Endothelial cell of umbilical vein (primary cell): ENCODE measurements around the gene LOXL1. TPM values are rescaled to one million over a fixed set of nuclear protein-coding genes. Genes with fewer than 3 reads are reported as not detected.
A peak's percentile ranks its signal among the peaks of the same experiment; 100 is the strongest.

Experiments used
- BruUV-seq: library from RNA; stranded (reverse); fragments of 400-500 nt; replicated peaks from 2 replicates; lab custom pipeline; 2021; lab: Mats Ljungman, UMichigan
- CTCF ChIA-PET: fragments of 300-600, 350-600 bp; sonication (Branson Sonifier 250); formaldehyde crosslinking; loops from one replicate; lab custom pipeline; 2021; ENCODE audit warnings: antibody characterized with exemption, inconsistent platforms; lab: Charles Lee
- POLR2A ChIA-PET: fragments of 300-600, 350-600 bp; sonication (Branson Sonifier 250); formaldehyde crosslinking; loops from one replicate; lab custom pipeline; 2021; ENCODE audit warnings: antibody characterized with exemption, inconsistent platforms; lab: Charles Lee
- DNase-seq: peaks from one replicate; pipeline ENCODE4 v3.0.0-alpha.2; 2011; ENCODE audit warnings: low read depth, low spot score
- FAIRE-seq: peaks from 2 replicates; lab custom pipeline; 2011; peaks lifted over from hg19 to GRCh38; lab: Jason Lieb, UNC
- H2AFZ ChIP-seq: 2 replicates; pipeline ENCODE4 v1.6.0; 2012; ENCODE audit warnings: low read depth, low read length, control low read depth, inconsistent platforms
- H3K27ac ChIP-seq: 2 replicates; pipeline ENCODE4 v1.5.1; 2011; ENCODE audit warnings: low read depth, mild to moderate bottlenecking, control low read depth, low read length, moderate library complexity; ENCODE audit not compliant: insufficient read depth
- H3K27me3 ChIP-seq, 2 experiments: 2 replicates each; pipeline versions ENCODE4 v1.6.0 to v1.6.1; 2011; ENCODE audit warnings: low read length in 2 of 2, mixed read lengths in 1 of 2; ENCODE audit not compliant: control insufficient read depth in 2 of 2, insufficient read depth in 2 of 2
- H3K36me3 ChIP-seq, 2 experiments: 2 replicates in 1 of 2; 3 replicates in 1 of 2; pipeline ENCODE4 v1.5.1; 2011; ENCODE audit warnings: low read length in 2 of 2, mild to moderate bottlenecking in 1 of 2, moderate library complexity in 1 of 2; ENCODE audit not compliant: control insufficient read depth in 2 of 2, insufficient read depth in 2 of 2; ENCODE audit errors: extremely low read depth in 1 of 2
- H3K4me1 ChIP-seq: 3 replicates; pipeline ENCODE4 v1.5.1; 2011; ENCODE audit warnings: mild to moderate bottlenecking, low read length; ENCODE audit not compliant: control insufficient read depth, insufficient read depth; ENCODE audit errors: extremely low read depth
- H3K4me2 ChIP-seq: 2 replicates; pipeline ENCODE4 v1.6.1; 2011; ENCODE audit warnings: low read length, control low read depth, mixed read lengths; ENCODE audit not compliant: insufficient read depth
- H3K4me3 ChIP-seq, 3 experiments: fragments of 200-600 bp in 1 of 3; sonication (generic), shearing (Covaris generic) in 1 of 3; replicated peaks in 1 of 3; 2 replicates each; pipeline ENCODE4 v1.5.1; 2011 to 2016; ENCODE audit warnings: control low read depth in 3 of 3, low read length in 3 of 3, mild to moderate bottlenecking in 2 of 3, inconsistent platforms in 1 of 3, low read depth in 1 of 3, moderate library complexity in 1 of 3; ENCODE audit not compliant: insufficient read depth in 1 of 3
- H3K79me2 ChIP-seq: 2 replicates; pipeline ENCODE4 v1.6.0; 2012; ENCODE audit warnings: low read length, inconsistent platforms; ENCODE audit not compliant: control insufficient read depth, insufficient read depth
- H3K9ac ChIP-seq: replicated peaks from 2 replicates; pipeline ENCODE3; 2011; ENCODE audit warnings: low read length, control low read depth; ENCODE audit not compliant: insufficient read depth; ENCODE audit errors: extremely low read depth
- H3K9me1 ChIP-seq: replicated peaks from 3 replicates; pipeline ENCODE4 v1.6.0; 2011; ENCODE audit warnings: mild to moderate bottlenecking, low read length; ENCODE audit not compliant: control insufficient read depth, insufficient read depth; ENCODE audit errors: extremely low read depth
- H3K9me3 ChIP-seq: replicated peaks from 2 replicates; pipeline ENCODE4 v1.5.1; 2012; ENCODE audit warnings: low read length, inconsistent platforms; ENCODE audit not compliant: control insufficient read depth, insufficient read depth
- H4K20me1 ChIP-seq: replicated peaks from 2 replicates; pipeline ENCODE3; 2011; ENCODE audit warnings: mild to moderate bottlenecking, low read length; ENCODE audit not compliant: control insufficient read depth, insufficient read depth; ENCODE audit errors: extremely low read depth
- CTCF ChIP-seq, 2 donors: IDR thresholded peaks; 1 replicate in 1 of 2; 2 replicates in 1 of 2; pipeline ENCODE4 v1.5.1; 2011; ENCODE audit warnings: low read length in 2 of 2, mild to moderate bottlenecking in 2 of 2, moderate library complexity in 2 of 2, control low read depth in 1 of 2, inconsistent platforms in 1 of 2, low read depth in 1 of 2; ENCODE audit not compliant: insufficient read depth in 1 of 2; ENCODE audit errors: extremely low read depth in 1 of 2
- EZH2 ChIP-seq: IDR thresholded peaks from 2 replicates; pipeline ENCODE4 v1.6.1; 2012; ENCODE audit warnings: borderline replicate concordance, low read depth, mild to moderate bottlenecking, moderate library complexity, low read length, inconsistent platforms; ENCODE audit not compliant: severe bottlenecking
- FOS ChIP-seq: IDR thresholded peaks from 2 replicates; pipeline ENCODE4 v1.6.1; 2011; ENCODE audit warnings: mild to moderate bottlenecking, low read length, moderate library complexity, borderline replicate concordance; ENCODE audit not compliant: insufficient read depth
- GATA2 ChIP-seq: IDR thresholded peaks from 2 replicates; pipeline ENCODE4 v1.7.0; 2011; ENCODE audit warnings: low read depth, mild to moderate bottlenecking, moderate library complexity, mixed read lengths, low read length; ENCODE audit not compliant: insufficient read length, insufficient read depth
- JUN ChIP-seq: IDR thresholded peaks from 2 replicates; pipeline ENCODE4 v1.6.1; 2011; ENCODE audit warnings: borderline replicate concordance, low read depth; ENCODE audit not compliant: insufficient read length, insufficient read depth
- MAX ChIP-seq: IDR thresholded peaks from 2 replicates; pipeline ENCODE4 v1.6.1; 2011; ENCODE audit not compliant: insufficient read depth, insufficient read length
- MYC ChIP-seq: IDR thresholded peaks from one replicate; pipeline ENCODE4 v1.6.1; 2011; ENCODE audit warnings: mild to moderate bottlenecking, low read depth, low read length
- POLR2A ChIP-seq: IDR thresholded peaks from 2 replicates; pipeline ENCODE4 v1.6.1; 2012; ENCODE audit warnings: low read depth, mild to moderate bottlenecking, control low read depth, low read length
- POLR2AphosphoS5 ChIP-seq: IDR thresholded peaks from 2 replicates; pipeline ENCODE4 v1.6.1; 2012; ENCODE audit warnings: low read depth, mild to moderate bottlenecking, control low read depth, low read length, moderate library complexity; ENCODE audit not compliant: insufficient read depth
- dilution Hi-C: fragments of 300-500 bp; cut with MboI; formaldehyde crosslinking; loops from one replicate; pipeline ENCODE4 v1.15.0; 2019; ENCODE audit warnings: low sequenced_read_pairs; ENCODE audit not compliant: extremely low pct_ligation_motif_present
- intact Hi-C: fragments of 100-400 bp; cut with micrococcal nuclease; formaldehyde crosslinking; loops from one replicate; pipeline ENCODE4 v1.10.0; 2022
- polyA plus RNA-seq, 4 experiments: library from polyadenylated mRNA; depleted of rRNA in 3 of 4; stranded (reverse) in 3 of 4; unstranded in 1 of 4; fragments of >200 nt; gene quantifications; 2 replicates each; pipeline versions ENCODE4 v1.2.1 to v1.2.3, GENCODE V29; 2011 to 2012; ENCODE audit warnings: missing spikeins in 1 of 4
- total RNA-seq: library from RNA; stranded (reverse); gene quantifications from 2 replicates; pipeline ENCODE4 v1.2.3, GENCODE V29; 2021

The LOXL1 gene
- total and polyA plus RNA-seq, 2 donors (not counting 3 experiments of a cell fraction or from before 2014, with no cell fraction given): 5.2 to 14.4 TPM

GRCh38 chr15:73908030-73908821, 18.0 kb upstream of the LOXL1 start:
- Histone ChIP-seq H3K9ac (no peak overlapping the region), H3K4me1 (no peaks in the 10 kb centered on the region), H3K27me3 (peaks cover 0 to 10% of the 10 kb centered on the region in 2 experiments), H3K4me3 (no peak overlapping the region), H3K4me2 (no peak overlapping the region), H3K79me2 (no peaks in the 10 kb centered on the region), H2AFZ (no peak overlapping the region), H3K9me3 (no peaks in the 10 kb centered on the region), H3K9me1 (no peaks in the 10 kb centered on the region), H3K27ac (no peak overlapping the region), H4K20me1 (no peaks in the 10 kb centered on the region), H3K36me3 (no peaks in the 10 kb centered on the region)
- CTCF ChIA-PET: interaction anchor here (0.9 to 13.7 kb wide), 14 partner anchors 10 to 602 kb away, joined by 3 to 239 read pairs (median 6); partner anchors contain the start of genes LOXL1 and TBC1D21
- intact Hi-C loops (loop anchor here (1.0 kb wide), 3 partner anchors 11 to 272 kb away; no protein-coding TSS in a partner anchor), dilution Hi-C loops (no loop called here)
- DNase-seq (peak; percentile 63), FAIRE-seq (peak; percentile 83)
- BruUV-seq: no TSS peak
- POLR2A ChIA-PET: no interaction called here
- no peak for TF ChIP-seq POLR2AphosphoS5
- peak; percentile 92 to 95 for TF ChIP-seq CTCF (IDR thresholded peaks at IDR 0.05; ENCODE audit: extremely low read depth in 1 of 2, insufficient read depth in 1 of 2, low read depth in 1 of 2, low read length in 2 of 2)

GRCh38 chr15:73908822-73909122, 17.5 kb upstream of the LOXL1 start:
- dilution Hi-C loops: no loop called here
- Histone ChIP-seq H3K9ac (no peak overlapping the region), H3K4me3 (no peak overlapping the region), H2AFZ (no peak overlapping the region), H3K9me3 (no peaks in the 10 kb centered on the region), H3K79me2 (no peaks in the 10 kb centered on the region), H4K20me1 (no peaks in the 10 kb centered on the region), H3K4me1 (no peaks in the 10 kb centered on the region), H3K9me1 (no peaks in the 10 kb centered on the region), H3K4me2 (no peak overlapping the region), H3K27ac (no peak overlapping the region), H3K36me3 (no peaks in the 10 kb centered on the region), H3K27me3 (peaks cover 0 to 10% of the 10 kb centered on the region in 2 experiments)
- ChIA-PET CTCF (interaction anchor here (0.7 to 13.7 kb wide), 12 partner anchors 9 to 667 kb away, joined by 3 to 239 read pairs (median 6); partner anchors contain the start of genes LOXL1 and TBC1D21), POLR2A (no interaction called here)
- intact Hi-C loops: loop anchor here (1.0 kb wide), 3 partner anchors 11 to 272 kb away; no protein-coding TSS in a partner anchor
- BruUV-seq: no TSS peak
- TF ChIP-seq FOS: no peak
- no peak for TF ChIP-seq POLR2A
- TF ChIP-seq GATA2: no peak
- TF ChIP-seq MYC: no peak
- no peak for TF ChIP-seq CTCF (IDR thresholded peaks at IDR 0.05; ENCODE audit: extremely low read depth in 1 of 2, insufficient read depth in 1 of 2, low read depth in 1 of 2, low read length in 2 of 2)
- TF ChIP-seq EZH2: no peak
- TF ChIP-seq JUN: no peak
- TF ChIP-seq POLR2AphosphoS5: no peak
- no peak for TF ChIP-seq MAX
- DNase-seq (no peak), FAIRE-seq (no peak)
